ENCODE results near the gene CSF1R.

CSF1R gene

DNA sequence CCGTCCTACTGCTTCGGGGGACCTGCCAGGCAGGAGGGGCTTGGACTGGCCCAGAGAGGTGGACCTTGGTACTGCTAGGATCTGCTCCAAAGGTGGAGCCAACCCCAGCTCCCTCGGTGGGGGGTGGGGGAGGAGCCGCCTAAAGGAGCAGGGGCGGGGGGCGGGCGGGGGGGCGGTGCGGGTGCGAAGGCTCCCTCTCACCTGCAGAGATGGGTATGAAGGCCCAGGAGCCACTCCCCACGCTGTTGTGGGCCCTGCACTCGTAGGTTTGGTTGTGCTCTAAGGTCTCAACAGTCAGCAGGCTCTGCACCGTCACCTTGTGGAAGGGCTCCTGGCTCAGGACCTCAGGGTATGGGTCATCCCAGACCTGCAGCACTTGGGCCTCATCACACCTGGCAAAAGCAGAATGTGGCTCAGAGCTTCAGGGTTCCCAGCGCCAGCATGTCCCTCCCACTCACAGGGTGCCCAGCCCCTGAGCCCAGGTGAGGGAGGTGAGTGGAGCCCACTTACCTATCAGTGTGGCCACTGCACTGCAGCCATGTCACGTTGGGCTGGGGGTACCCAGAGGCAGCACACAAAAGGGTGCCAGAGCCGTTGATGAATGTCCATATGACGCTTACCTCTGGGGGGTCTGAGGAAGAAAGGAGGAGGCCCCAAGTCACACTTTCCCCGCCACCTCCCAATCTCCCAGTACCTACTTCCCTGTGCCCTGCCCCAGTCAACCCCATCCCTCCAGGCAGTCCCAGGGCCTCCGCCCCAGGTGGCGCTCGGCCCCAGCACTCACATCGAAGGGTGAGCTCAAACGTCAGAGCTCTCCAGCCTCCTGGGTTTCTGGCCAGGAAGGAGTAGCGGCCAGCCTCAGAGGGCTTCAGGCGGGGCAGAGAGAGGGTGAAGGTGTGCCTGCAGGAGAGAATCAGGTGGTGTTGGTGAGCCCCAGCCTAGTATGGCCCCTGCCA lies 16.4 kb downstream of the CSF1R start:
- DNase-seq, result no peak

DNA sequence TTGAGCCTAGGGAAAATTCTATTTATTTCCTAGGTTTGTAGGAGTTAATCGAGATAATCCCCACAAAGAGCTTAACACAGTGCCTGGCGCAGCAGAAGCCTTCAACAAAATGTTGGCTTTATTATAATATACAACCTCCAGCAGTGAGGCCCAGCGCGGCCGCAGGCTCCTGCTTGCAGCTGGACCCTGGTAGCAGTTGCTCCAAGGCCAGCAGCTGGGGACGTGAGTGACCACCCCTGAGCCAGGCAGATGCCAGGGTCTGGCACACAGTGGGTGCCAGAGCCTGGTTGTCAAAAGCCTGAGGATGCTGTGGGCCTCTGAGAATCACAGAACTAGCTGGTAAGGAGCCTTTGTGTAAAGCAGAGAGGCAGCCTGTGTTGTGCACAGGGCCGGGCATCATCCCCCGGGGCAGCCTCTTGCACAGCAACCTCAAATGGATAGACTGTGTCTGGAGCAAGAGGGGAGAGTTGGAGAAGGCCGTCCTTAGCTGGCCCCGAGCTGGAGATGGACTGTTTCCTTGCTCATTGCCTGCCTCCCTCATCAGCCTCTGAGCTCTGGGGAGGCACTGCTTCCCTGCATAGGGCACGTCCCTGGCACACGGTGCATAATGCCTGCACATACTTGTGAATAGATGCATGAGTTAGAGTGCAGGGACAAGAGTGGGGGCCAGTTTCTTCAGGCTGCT lies 17.3 kb downstream of the CSF1R start:
- DNase-seq, result no peak

DNA sequence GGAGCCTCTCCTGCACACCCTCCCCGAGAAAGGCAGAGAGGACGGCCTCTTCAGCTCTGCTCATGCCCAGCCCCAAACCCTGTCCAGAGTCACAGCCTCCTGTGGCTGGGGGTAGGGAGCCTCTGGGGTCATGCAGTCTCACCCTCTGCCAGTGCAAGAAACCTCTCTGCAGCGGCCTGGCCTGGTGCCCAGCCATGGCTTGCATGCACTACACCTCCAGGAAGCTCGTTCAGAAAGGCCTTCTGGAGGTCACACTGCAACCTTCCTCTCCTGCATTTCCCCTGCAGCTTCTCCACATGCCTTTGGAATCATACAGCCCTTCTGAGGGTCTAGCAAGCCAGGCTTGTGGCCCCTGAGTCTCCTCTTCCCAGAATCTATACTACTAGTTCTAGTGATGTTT lies 17.9 kb downstream of the CSF1R start:
- DNase-seq, result no peak

DNA sequence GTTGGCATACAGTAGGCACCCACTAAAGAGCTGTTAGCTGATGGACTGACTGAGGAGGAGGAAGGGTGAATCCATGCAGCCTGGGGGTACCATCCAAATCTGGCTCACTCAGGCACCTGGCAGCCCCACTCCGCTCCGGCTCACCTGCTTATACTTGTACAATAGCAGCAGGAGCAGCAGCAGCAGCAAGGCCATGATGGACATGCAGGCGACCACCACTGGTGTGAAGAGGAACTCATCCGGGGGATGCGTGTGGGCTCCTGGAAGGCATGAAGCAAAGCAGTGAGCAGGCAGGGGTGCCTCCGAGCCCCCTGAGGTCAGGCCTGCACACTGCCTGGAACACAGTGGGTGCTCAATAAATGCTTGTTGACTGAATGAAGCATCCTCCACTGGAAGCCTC lies 18.3 kb downstream of the CSF1R start:
- no peak for DNase-seq

DNA sequence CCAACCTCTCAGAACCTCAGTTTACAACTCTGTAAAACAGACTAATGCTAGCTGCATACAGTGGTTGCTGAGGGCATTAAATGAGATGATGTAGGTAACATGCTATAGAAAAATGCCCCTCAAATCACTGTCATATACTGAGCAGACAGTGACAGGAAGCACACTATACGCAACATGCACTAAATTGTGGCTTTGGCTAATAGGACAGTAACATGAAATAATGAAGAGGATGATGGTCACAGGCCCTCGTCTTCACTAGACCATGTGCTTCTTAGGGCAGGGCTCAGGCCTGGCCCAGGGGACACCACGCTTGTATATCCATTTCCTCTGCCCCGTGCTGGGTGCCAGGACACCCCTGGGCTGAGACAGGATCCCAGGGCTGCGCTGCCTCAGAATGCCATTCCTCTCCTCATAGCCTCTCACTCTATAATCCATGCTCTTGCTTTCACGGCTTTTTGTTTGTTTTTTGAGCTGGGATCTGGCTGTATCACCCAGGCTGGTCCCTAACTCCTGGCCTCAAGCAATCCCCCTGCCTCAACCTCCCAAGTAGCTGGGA lies 18.9 kb downstream of the CSF1R start:
- DNase-seq, result no peak

DNA sequence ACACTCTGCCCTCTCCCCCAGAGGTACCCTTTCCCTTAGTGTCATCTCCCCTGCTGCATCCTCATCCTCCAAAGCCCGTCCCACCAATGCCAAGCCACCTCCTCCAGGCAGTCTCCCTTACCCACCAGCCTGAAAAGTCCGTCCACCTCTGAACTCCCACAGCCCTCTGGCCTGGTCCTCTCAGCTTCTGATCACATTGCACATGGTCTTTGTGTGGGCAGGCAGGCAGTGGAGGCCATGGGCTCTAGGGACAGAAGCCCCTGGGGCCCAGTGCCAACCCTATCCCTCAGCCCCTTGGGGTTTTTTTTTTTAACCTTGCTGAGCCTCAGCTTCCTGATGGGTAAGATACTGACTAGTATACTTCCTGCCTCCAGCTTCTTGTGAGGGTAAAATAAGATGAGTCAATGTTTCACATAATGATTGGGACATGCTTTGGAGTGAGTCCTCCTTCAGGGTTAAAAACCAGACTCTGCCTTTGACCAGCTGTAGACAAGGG lies 19.4 kb downstream of the CSF1R start:
- no peak for DNase-seq

DNA sequence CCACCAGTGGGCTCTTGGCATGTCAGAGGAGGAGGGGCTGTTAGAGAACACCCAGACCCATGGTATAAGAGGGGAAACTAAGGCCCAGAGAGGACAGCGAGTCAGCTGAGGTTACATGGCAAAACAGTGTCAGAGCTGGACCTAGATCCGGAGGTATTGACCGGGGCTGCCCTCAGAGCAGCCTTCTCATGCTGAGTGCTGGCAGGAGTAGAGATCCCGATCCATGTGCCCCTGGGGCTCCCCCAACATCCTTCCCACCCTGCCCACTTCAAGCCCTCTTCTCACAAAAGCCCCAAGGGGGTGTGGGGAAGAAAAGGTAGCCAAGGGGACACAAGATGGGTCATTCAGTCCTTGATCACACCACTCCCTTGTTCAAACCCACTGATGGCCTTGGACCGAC lies 19.9 kb downstream of the CSF1R start:
- DNase-seq, result no peak

DNA sequence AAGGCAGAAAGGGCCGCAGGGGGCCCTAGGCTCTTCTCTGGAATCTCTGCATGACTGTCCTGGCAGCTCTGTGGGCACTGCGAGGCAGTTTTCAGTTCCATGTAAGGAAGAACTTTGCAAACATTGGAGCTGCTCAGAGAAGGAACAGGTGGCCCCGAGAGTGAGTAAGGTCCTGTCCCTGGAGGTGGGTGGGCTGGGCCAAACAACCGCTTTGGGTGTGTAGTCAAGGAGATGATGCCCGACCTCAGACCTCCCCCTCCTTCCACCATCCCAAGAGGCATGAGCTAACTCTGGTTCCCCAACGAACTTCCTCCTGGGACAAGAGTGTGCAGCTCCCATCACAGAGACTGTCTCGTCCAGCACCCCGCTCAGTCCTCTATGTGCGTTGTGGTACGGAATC lies 20.5 kb downstream of the CSF1R start:
- no peak for DNase-seq

DNA sequence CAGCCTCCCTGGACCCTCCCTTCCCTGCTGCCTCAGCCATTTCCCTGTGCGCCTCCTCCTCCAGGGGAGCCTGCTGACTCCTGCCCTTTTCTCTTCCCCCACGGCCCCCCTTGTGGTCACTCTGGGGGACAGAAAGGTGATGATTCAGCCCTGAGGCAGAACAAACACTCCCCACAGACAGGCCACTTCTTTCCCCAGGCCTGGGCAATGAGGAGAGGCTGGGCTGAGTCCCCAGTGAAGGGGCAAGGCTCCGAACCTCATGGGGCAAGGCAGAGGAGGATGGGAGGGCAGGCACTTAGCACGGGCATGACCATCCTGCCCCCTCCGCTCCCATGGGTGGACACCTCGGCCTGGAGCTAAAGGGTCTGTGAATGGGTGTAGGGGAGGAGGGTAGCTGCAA lies 21.0 kb downstream of the CSF1R start:
- DNase-seq, result no peak

DNA sequence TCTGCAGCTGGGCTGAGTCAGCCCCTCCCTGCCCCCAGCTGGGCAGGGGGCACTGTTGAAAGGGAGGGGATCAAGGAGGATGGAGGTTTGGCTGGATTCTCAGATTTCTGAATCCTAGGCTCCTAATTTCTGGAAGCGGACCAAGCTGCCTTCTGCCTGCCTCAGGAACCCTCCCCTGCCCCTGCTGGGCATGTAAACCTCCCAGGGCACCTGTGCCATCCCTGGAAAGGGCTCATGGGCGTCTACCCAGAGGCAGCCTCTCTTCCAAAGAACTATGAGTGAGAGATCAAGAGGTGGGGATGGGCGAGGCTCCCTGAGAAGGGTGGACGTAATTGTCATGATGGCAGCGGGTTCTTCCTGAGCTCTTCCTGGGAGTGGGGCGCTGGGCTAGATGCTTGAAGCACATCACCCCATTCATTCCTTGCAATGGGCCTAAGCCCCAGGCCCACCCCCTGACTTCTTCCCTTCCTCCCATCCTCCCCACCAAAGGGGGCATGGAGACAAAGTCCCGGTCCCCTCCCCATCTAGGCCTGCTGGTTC lies 21.6 kb downstream of the CSF1R start:
- DNase-seq, result no peak

DNA sequence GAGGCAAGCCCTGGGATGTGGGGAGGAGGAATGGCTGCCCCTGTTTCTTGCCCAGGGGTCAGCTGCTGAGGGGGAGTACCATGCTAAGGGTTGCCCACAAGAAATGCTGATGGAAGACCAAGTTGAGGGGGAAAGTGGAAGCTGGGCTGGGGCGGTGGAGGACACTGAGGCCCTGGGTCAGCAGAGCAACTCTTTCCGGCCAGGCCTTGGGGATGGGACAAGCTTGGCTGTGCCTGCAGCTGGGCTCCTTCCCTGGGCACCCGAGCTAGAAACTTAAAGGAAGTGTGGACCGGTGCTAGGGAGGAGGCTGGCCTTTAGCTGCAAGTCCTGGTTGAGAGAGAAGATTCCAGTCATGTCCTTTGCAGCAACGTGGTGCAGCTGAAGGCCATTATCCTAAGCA lies 22.7 kb downstream of the CSF1R start:
- DNase-seq, result no peak

DNA sequence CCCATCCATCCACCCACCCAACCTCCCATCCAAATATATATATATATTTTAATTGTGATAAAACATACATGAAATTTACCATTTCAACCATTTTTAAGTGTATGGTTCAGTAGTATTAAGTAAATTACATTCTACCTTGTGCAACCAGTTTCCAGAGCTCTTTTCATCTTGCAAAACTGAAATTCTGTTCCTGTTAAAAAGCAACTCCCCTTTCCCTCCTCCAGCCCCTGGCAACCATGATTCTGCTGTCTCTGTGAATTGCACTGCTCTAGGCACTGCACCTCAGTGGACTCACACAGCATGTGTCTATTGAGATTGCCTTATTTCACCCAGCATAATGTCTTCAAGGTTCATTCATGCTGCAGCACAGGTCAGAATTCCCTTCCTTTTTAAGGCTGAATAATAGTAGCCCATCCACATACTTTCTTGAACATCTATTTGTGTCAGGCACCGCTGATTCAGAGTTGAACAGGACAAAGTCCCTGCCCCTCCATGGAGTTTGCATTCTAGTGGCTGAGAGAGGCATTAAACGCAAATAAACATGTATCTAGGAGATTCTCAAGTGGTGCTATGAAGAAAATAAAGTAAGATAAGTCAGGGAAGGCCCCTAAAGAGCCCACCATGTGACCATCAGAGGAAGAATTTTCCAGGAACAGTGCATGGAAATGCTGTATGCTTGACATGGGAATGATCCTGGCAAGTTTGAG lies 24.0 kb downstream of the CSF1R start:
- no peak for DNase-seq

DNA sequence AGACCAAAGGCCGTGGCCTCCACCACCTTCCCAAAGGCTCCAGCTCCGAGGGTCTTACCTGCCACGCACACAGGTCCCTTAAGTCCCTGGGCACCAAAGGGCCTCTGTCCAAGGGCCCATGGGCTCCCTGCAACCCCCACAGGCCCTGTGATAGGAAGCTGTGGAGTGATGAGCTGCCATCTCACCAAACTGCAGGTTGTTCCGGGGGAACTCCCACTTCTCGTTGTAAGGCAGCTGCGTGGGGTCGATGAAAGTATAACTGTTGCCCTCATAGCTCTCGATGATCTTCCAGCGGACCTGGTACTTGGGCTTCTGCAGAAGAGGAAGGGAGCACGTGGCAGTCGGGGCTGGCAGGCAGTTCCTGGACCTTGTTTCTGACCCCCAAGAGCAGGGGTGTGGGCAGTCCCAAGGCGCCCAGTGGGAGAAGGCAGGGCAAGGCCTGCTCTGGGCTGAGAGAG lies 24.8 kb downstream of the CSF1R start:
- DNase-seq, result no peak

DNA sequence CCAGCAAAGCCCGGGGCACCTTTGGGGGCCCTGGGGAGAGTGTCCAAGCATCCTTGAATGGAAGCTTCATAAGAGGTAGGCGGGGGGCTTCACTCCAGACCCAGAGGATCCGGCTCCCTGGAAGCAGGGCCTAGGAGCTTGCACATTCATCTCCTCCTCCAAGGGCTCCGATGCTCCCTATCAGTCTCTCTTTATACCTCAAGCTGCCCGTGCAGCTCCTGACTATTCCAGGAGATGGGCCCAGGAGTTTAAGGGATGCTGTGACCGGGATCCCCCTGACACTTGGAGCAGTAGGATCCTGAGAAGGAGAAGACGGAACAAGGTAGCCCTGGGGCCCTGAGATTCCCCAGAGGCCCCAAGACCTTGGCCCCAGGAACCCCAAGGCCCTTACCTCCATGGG lies 25.9 kb downstream of the CSF1R start:
- DNase-seq, result no peak

DNA sequence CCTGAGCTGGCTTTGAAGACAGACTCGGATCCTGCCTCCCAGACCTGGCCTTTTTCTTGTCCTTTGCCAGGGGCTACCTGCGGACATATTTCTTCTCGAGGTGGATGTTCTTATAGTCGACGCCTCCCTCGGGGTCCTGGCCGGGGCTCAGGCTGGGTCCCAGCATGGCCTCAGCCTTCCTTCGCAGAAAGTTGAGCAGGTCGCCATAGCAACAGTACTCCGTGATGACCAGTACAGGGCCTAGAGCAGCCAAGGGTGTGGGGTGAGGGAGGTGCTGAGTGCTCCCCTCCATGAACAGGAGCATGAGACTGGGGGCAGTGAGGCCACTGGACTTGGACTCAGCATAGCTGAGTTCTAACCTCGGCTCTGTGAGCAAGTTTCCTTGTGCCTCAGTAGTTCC lies 26.7 kb downstream of the CSF1R start:
- no peak for DNase-seq

DNA sequence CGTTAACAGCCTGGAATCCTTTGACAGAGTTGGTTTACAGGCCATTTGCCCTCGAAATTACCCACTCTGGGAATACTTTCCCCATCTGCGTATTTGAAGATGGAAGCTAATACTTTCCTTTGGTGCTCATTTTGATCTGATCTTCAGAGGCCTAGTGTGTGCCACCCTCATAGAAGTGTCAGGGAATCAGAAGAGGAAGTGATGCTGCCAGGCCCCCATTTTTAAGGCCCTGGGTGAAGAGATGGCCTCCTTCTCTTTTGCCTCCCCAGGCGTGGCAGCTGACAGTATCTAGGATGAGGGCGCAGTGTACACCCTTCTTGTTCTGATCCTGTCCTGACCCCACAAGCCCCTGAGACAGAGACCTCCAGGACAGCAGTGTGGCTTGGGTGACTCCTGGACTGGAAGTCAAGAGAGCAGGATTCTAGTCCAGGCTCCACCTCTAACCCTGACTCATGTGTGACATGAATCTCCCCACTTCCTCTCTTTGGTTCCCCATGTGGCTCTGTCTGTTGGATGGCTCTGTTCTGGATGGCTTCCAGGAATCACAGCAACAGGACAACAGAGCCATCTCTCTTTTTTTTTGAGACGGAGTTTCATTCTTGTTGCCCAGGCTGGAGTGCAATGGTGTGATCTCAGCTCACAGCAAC lies 27.8 kb downstream of the CSF1R start:
- DNase-seq, result no peak

DNA sequence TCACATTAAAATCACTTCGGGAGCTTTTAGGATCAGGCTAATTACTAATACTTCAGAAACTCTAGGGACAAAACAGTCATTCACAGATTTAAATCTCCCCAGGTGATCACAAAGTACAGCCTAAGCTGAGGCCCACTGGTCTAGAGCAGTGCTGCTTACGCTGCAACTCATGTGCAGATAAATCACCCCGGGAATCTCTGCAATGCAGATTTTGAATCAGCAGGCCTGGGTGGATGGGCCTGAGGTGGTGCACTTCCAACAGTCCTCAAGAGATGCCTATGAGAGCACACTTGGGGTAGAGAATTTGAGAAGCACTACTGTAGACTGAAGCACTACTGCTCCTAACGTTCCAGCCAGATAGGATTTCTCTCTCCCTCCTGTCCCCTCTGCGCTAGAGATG lies 28.4 kb downstream of the CSF1R start:
- DNase-seq, result no peak

DNA sequence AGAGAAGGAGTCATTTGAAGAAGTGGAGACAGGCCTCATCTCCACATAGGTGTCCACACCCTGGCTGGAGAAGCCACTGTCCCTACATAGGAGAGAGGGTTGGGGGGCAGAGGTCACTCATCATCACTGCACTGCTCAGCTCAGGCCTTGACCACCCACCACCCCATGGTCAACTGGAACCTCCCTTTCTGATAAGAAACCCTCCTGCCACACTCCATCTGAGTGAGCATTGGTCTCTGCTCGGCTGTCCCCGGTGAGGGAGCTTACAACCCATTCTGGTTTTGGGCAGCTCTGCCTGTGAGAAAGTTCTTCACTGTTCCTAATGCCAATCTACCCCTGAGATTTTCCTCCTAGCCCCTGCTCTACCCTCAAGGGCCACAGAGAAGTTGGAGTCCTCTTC lies 28.8 kb downstream of the CSF1R start:
- no peak for DNase-seq

DNA sequence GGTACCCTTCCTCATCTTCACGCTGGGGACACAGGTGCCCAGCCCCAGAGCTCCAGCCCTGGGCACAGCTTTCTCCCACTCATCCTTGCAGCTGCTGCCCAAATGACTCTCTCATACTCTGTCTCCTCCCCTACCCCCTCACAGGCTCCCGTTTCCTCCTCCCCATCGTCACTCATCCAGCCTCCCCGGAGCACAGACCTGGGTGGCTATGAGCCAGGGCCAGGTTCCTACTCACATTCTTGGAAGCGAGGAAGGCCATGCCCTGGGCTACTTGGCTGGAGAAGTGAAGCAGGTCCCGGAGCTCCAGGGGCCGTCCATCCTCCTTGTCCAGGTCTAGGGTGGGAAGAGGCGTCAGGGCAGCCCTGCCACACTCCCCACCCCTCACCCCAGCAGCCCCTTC lies 29.3 kb downstream of the CSF1R start:
- DNase-seq, result no peak

DNA sequence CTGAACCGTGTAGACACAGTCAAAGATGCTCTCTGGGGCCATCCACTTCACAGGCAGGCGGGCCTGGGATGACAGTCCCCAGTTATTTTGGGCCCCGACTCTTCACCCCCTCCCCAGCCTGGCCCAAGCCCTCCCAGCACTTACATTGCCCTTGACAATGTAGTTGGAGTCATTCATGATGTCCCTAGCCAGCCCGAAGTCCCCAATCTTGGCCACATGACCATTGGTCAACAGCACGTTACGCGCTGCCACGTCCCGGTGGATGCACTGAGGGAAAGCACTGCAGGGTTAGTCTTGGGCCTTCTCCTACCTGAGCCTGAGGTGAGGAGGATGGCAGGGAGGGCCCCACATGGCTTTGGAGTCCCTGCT lies 30.3 kb downstream of the CSF1R start:
- DNase-seq, result no peak

DNA sequence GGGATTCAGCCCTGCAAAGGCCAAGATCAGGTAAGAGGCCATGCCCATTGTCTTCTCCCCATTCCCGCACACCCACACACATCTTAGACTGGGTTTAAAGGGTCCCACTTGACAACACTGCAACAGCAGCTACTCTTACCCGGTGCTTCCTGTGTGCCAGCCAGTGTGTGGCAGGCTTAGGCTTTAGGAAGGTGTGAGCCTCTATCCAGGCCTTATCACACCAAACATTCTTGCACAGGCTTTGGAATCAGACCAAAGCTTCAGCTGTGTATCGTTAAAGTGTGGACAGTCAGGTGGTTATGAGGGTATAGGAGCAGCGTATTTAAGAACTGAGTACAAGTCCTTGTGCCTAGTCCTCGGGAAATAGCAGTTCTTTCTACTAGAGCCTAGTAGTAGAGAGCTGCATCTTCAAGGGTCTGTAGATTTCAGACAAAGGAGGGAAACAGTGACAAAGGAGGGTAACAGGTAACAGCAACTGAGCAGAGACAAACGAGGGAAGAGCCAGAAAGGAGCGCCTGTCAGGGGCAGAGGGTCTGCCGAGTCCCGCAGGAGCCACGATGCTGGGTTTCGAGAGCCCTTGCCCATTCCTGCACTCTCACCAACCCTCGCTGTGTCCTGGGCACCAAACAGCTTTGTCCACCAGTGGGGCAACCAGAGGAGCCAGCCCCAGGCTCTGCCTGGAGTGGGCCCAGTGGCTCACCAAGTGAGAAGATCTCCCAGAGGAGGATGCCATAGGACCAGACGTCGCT lies 30.9 kb downstream of the CSF1R start:
- no peak for DNase-seq

DNA sequence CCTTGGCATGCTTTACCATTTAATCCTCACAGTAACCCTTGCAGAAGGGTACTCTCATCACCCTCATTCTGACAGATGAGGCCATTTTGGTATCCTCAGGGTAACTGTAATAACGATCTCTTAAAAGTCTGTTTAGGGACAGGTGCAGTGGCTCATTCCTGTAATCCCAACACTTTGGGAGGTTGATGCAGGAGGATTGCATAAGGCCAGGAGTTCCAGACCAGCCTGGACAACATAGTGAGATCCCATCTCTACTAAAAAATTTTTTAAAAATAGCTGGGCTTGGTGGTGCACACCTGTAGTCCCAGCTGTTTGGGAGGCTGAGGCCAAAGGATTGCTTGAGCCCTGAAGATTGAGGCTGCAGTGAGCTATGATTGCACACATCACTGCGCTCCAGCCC lies 31.8 kb downstream of the CSF1R start:
- DNase-seq, result no peak
